ENCODE data around the gene SPATA1. TPM values are rescaled to one million over a fixed set of nuclear protein-coding genes. Genes with fewer than 3 reads are reported as not detected.

The SPATA1 gene
- total and polyA plus RNA-seq, 2 of the 4 experiments (the other 2 are of a cell fraction) = under 0.01 to 0.56 TPM

DNA sequence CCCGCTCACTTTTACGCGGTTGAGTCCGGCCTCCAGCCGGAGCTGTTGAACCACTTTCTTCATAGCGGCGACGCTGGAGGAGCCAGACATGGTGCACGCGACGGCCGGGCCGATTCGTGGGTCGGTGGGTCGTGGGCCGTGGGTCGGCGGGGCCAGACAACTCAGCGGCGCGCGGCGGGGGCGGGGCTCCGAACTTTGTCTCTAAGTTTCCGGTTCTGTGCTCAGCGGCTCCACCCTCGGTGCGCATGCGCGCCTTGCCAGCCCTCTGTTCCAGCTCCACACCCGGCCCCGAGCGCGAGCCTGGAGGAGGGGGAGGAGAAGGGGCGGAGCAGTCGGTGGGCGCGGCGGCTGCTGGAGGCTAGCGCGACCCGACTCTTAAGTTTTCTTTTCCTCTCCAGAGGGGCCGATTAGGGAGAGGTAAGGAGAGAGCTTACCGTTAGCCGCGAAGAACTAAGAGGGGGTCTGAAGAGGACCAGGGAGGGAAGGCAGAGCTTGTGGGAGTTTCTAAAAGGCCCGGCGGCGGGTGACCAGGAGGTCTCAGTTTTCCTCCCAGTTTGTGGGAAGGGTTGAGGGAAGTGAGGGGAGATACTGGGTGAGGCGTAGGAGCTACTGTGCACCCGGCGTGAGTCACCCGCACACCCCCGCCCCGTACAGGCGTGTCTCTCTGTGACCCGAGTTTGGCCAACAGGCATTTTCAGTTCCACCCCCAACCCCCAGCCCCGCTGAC is at the start of gene SPATA1, which contains the start of gene GNG5 (continued):
- TF ChIP-seq MAZ (IDR thresholded peaks at IDR 0.05; ENCODE audit: borderline replicate concordance, low read depth, low read length) = peak; percentile 44; the same call in 1 of the 2 replicates
- TF ChIP-seq RAD21 (IDR thresholded peaks at IDR 0.05; ENCODE audit: low read length) = peak; percentile 0; the same call in 1 of the 2 replicates
- TF ChIP-seq, protein P1, sequence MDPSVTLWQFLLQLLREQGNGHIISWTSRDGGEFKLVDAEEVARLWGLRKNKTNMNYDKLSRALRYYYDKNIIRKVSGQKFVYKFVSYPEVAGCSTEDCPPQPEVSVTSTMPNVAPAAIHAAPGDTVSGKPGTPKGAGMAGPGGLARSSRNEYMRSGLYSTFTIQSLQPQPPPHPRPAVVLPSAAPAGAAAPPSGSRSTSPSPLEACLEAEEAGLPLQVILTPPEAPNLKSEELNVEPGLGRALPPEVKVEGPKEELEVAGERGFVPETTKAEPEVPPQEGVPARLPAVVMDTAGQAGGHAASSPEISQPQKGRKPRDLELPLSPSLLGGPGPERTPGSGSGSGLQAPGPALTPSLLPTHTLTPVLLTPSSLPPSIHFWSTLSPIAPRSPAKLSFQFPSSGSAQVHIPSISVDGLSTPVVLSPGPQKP (IDR thresholded peaks at IDR 0.05; ENCODE audit: borderline replicate concordance, low read depth, low read length) = no peak
- TF ChIP-seq CHD1 (IDR thresholded peaks at IDR 0.05; ENCODE audit: low read depth, low read length) = no peak
- TF ChIP-seq CEBPB (IDR thresholded peaks at IDR 0.05; ENCODE audit: low read depth, low read length) = no peak
- TF ChIP-seq FOS (IDR thresholded peaks at IDR 0.05; ENCODE audit: low read depth, low read length) = peak; percentile 75
